SK-N-SH (cell line): ENCODE results near the gene WDR81. TPM values are rescaled to one million over a fixed set of nuclear protein-coding genes. Genes with fewer than 3 reads are reported as not detected.
A peak's percentile ranks its signal among the peaks of the same experiment; 100 is the strongest.

Experiments
- CHD2 ChIP-seq: fragments of 150-350 bp; IDR thresholded peaks from 2 replicates; pipeline ENCODE4 v1.6.1; 2018; ENCODE audit warnings: low read length; ENCODE audit not compliant: partially characterized antibody
- ELF1 ChIP-seq: IDR thresholded peaks from 2 replicates; pipeline ENCODE4 v1.4.0; 2012
- EP300 ChIP-seq, 2 experiments: IDR thresholded peaks; 2 replicates each; pipeline versions ENCODE4 v1.4.0 to v1.6.1; 2012; ENCODE audit warnings: borderline replicate concordance in 1 of 2, low read depth in 1 of 2, low read length in 1 of 2
- EZH2phosphoT487 ChIP-seq: fragments of 200-600 bp; sonication (generic); IDR thresholded peaks from 2 replicates; pipeline ENCODE4 v1.6.1; 2017; ENCODE audit warnings: low read depth, mixed run types, mild to moderate bottlenecking, antibody characterized with exemption, moderate library complexity, borderline replicate concordance
- FOXJ3 ChIP-seq: sonication (generic); formaldehyde crosslinking; IDR thresholded peaks from 2 replicates; pipeline ENCODE4 v1.5.1; 2020; ENCODE audit warnings: mild to moderate bottlenecking, missing genetic modification reagents
- FOXM1 ChIP-seq: IDR thresholded peaks from 2 replicates; pipeline ENCODE4 v1.4.0; 2012; ENCODE audit warnings: low read depth, mild to moderate bottlenecking
- JUND ChIP-seq: IDR thresholded peaks from 2 replicates; pipeline ENCODE4 v1.4.0; 2012
- MAX ChIP-seq: IDR thresholded peaks from 2 replicates; pipeline ENCODE4 v1.4.0; 2012; ENCODE audit warnings: low read depth
- MEF2A ChIP-seq: IDR thresholded peaks from 2 replicates; pipeline ENCODE4 v1.4.0; 2012; ENCODE audit warnings: low read depth, borderline replicate concordance
- MXI1 ChIP-seq: IDR thresholded peaks from 2 replicates; pipeline ENCODE4 v1.6.1; 2012; ENCODE audit warnings: mild to moderate bottlenecking, low read depth, low read length, improper control_type of control experiment
- NFIC ChIP-seq: IDR thresholded peaks from 2 replicates; pipeline ENCODE4 v1.4.0; 2012; ENCODE audit warnings: borderline replicate concordance
- PBX3 ChIP-seq: IDR thresholded peaks from 2 replicates; pipeline ENCODE4; 2012
- POLR2AphosphoS5 ChIP-seq: IDR thresholded peaks from 2 replicates; pipeline ENCODE4 v1.6.1; 2012; ENCODE audit warnings: low read depth, low read length
- RAD21 ChIP-seq: IDR thresholded peaks from 2 replicates; pipeline ENCODE4 v1.6.1; 2012; ENCODE audit warnings: mild to moderate bottlenecking, low read length
- RXRA ChIP-seq: IDR thresholded peaks from 2 replicates; pipeline ENCODE4 v1.4.0; 2012; ENCODE audit warnings: low read depth, mild to moderate bottlenecking, borderline replicate concordance
- SIN3A ChIP-seq: IDR thresholded peaks from 2 replicates; pipeline ENCODE4 v1.6.1; 2012; ENCODE audit warnings: low read depth, mild to moderate bottlenecking, low read length, moderate library complexity, borderline replicate concordance
- TCF12 ChIP-seq: IDR thresholded peaks from 2 replicates; pipeline ENCODE4 v1.4.0; 2012
- TEAD4 ChIP-seq: IDR thresholded peaks from 2 replicates; pipeline ENCODE4 v1.4.0; 2012; ENCODE audit warnings: mild to moderate bottlenecking, borderline replicate concordance; ENCODE audit not compliant: insufficient read depth
- USF2 ChIP-seq: fragments of 150-350 bp; IDR thresholded peaks from 2 replicates; pipeline ENCODE4 v1.6.1; 2017; ENCODE audit warnings: antibody characterized with exemption, low read length, low read depth, borderline replicate concordance
- polyA plus RNA-seq, 3 experiments: library from polyadenylated mRNA; depleted of rRNA; stranded (reverse); fragments of >200 nt; gene quantifications; 2 replicates each; pipeline ENCODE4 v1.2.3, GENCODE V29; 2012
- TF ChIP-seq, protein P1 (sequence below): IDR thresholded peaks from 2 replicates; pipeline ENCODE4 v1.6.1; 2012; ENCODE audit warnings: mild to moderate bottlenecking, low read depth, low read length, moderate library complexity
- TF ChIP-seq, protein P2 (sequence below): fragments of 200-600 bp; sonication (generic); IDR thresholded peaks from 2 replicates; pipeline ENCODE4 v1.6.1; 2017; ENCODE audit warnings: antibody characterized with exemption, mild to moderate bottlenecking, moderate library complexity

WDR81 gene
- polyA plus RNA-seq, 1 of the 3 experiments (the other 2 are of a cell fraction) = 9.3 TPM

DNA sequence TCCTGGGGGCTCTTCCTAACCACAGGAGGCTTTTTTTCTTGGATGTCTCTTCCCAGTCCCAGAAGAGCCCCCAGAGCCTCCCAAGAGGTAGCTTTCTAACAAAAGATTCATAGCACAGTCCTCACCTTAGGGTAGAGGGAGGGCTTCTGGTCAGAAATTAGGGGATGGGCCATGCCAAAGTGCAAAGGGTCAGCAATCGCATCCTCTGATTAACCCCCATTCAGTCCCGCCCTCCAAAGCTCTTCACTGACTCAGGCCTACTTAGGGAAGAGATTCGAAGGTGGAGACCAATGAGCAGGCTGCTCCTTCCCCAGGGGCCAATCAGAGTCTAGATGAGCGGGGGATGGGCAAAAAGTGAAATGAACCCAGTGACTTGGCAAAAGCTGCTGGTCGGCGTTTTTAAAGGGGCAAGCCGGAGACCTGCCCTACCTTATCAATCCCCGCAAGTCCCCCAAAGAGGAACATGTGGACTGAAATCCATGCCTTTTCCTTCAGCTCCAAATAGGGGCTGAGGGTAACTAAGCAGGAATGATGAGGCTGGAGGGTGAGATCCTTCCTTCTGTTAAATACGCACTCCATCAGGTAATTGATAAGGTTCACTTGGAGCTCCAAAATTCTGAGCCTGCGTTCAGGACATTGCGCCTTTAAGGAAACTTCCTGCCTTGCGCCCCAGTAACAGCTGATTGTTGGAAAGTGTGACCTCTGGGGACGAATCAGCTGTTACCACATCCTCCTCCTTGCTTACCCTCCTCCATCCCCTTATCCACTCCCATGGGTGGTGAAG, 7.4 kb upstream of the WDR81 start (continued):
- TF ChIP-seq, protein P1, sequence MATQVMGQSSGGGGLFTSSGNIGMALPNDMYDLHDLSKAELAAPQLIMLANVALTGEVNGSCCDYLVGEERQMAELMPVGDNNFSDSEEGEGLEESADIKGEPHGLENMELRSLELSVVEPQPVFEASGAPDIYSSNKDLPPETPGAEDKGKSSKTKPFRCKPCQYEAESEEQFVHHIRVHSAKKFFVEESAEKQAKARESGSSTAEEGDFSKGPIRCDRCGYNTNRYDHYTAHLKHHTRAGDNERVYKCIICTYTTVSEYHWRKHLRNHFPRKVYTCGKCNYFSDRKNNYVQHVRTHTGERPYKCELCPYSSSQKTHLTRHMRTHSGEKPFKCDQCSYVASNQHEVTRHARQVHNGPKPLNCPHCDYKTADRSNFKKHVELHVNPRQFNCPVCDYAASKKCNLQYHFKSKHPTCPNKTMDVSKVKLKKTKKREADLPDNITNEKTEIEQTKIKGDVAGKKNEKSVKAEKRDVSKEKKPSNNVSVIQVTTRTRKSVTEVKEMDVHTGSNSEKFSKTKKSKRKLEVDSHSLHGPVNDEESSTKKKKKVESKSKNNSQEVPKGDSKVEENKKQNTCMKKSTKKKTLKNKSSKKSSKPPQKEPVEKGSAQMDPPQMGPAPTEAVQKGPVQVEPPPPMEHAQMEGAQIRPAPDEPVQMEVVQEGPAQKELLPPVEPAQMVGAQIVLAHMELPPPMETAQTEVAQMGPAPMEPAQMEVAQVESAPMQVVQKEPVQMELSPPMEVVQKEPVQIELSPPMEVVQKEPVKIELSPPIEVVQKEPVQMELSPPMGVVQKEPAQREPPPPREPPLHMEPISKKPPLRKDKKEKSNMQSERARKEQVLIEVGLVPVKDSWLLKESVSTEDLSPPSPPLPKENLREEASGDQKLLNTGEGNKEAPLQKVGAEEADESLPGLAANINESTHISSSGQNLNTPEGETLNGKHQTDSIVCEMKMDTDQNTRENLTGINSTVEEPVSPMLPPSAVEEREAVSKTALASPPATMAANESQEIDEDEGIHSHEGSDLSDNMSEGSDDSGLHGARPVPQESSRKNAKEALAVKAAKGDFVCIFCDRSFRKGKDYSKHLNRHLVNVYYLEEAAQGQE = no peak
- TF ChIP-seq FOXJ3 (CRISPR knock-in tag) = no peak
- peak; percentile 26; the same call in 1 of the 2 replicates for TF ChIP-seq JUND
- peak; percentile 43 for TF ChIP-seq NFIC
- TF ChIP-seq MEF2A = no peak
- TF ChIP-seq MXI1 = peak; percentile 62; the same call in 1 of the 2 replicates
- peak; percentile 66 for TF ChIP-seq PBX3
- TF ChIP-seq TCF12 = peak; percentile 23; the same call in 1 of the 2 replicates
- TF ChIP-seq EZH2phosphoT487 = no peak
- TF ChIP-seq TEAD4 = no peak
- peak; percentile 35; the same call in 1 of the 2 replicates for TF ChIP-seq SIN3A
- peak; percentile 31; the same call in 1 of the 2 replicates for TF ChIP-seq ELF1
- TF ChIP-seq FOXM1 = no peak
- TF ChIP-seq MAX = peak; percentile 90
- TF ChIP-seq, protein P2, sequence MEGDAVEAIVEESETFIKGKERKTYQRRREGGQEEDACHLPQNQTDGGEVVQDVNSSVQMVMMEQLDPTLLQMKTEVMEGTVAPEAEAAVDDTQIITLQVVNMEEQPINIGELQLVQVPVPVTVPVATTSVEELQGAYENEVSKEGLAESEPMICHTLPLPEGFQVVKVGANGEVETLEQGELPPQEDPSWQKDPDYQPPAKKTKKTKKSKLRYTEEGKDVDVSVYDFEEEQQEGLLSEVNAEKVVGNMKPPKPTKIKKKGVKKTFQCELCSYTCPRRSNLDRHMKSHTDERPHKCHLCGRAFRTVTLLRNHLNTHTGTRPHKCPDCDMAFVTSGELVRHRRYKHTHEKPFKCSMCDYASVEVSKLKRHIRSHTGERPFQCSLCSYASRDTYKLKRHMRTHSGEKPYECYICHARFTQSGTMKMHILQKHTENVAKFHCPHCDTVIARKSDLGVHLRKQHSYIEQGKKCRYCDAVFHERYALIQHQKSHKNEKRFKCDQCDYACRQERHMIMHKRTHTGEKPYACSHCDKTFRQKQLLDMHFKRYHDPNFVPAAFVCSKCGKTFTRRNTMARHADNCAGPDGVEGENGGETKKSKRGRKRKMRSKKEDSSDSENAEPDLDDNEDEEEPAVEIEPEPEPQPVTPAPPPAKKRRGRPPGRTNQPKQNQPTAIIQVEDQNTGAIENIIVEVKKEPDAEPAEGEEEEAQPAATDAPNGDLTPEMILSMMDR = no peak
- TF ChIP-seq RXRA = peak; percentile 84; the same call in 1 of the 2 replicates
- TF ChIP-seq EP300 (IDR thresholded peaks at IDR 0.05; ENCODE audit: borderline replicate concordance in 1 of 2, low read depth in 1 of 2, low read length in 1 of 2) = peak; percentile 48 to 51; a peak in 2 of 4 replicates
- no peak for TF ChIP-seq RAD21
- peak; percentile 81 for TF ChIP-seq POLR2AphosphoS5
- TF ChIP-seq USF2 = no peak
- peak; percentile 97 for TF ChIP-seq CHD2
